ENCODE data around the gene SART3.

SART3 gene

GRCh38 chr12:108560752-108561719 is at the start of gene SART3:
Gene SART3 (minus strand): TSS chr12:108561173. CDS start chr12:108561154, 19 bp downstream.
- peak; percentile 61 to 65 for DNase-seq (ENCODE audit: low read depth in 2 of 2, low spot score in 1 of 2)

- no peak for DNase-seq (ENCODE audit: low read depth in 2 of 2, low spot score in 1 of 2)
Observed at GRCh38 chr12:108610336-108610815, 49.4 kb upstream of the SART3 start.

GRCh38 chr12:108609537-108610335 is 48.8 kb upstream of the SART3 start:
- no peak for DNase-seq (ENCODE audit: low read depth in 2 of 2, low spot score in 1 of 2)

- DNase-seq (ENCODE audit: low read depth in 2 of 2, low spot score in 1 of 2) = no peak
Observed at GRCh38 chr12:108608616-108609015, 47.6 kb upstream of the SART3 start.

GRCh38 chr12:108607981-108608600 is 47.1 kb upstream of the SART3 start:
- no peak for DNase-seq (ENCODE audit: low read depth in 2 of 2, low spot score in 1 of 2)

GRCh38 chr12:108606492-108606891 is 45.5 kb upstream of the SART3 start:
- no peak for DNase-seq (ENCODE audit: low read depth in 2 of 2, low spot score in 1 of 2)

- no peak for DNase-seq (ENCODE audit: low read depth in 2 of 2, low spot score in 1 of 2)
Observed at GRCh38 chr12:108605690-108606406, 44.9 kb upstream of the SART3 start.

GRCh38 chr12:108605000-108605689 is 44.2 kb upstream of the SART3 start:
- DNase-seq (ENCODE audit: low read depth in 2 of 2, low spot score in 1 of 2) = no peak

- no peak for DNase-seq (ENCODE audit: low read depth in 2 of 2, low spot score in 1 of 2)
Observed at GRCh38 chr12:108604208-108604941, 43.4 kb upstream of the SART3 start.

- DNase-seq (ENCODE audit: low read depth in 2 of 2, low spot score in 1 of 2) = no peak
Observed at GRCh38 chr12:108603743-108604142, 42.8 kb upstream of the SART3 start.

- no peak for DNase-seq (ENCODE audit: low read depth in 2 of 2, low spot score in 1 of 2)
Observed at GRCh38 chr12:108602976-108603704, 42.2 kb upstream of the SART3 start.

- DNase-seq (ENCODE audit: low read depth in 2 of 2, low spot score in 1 of 2) = no peak
Observed at GRCh38 chr12:108602209-108602705, 41.3 kb upstream of the SART3 start.

- no peak for DNase-seq (ENCODE audit: low read depth in 2 of 2, low spot score in 1 of 2)
Observed at GRCh38 chr12:108600702-108601007, 39.7 kb upstream of the SART3 start.

GRCh38 chr12:108599948-108600701 is 39.2 kb upstream of the SART3 start:
- no peak for DNase-seq (ENCODE audit: low read depth in 2 of 2, low spot score in 1 of 2)

GRCh38 chr12:108599541-108599940 is 38.6 kb upstream of the SART3 start:
- no peak for DNase-seq (ENCODE audit: low read depth in 2 of 2, low spot score in 1 of 2)

- DNase-seq (ENCODE audit: low read depth in 2 of 2, low spot score in 1 of 2) = no peak
Observed at GRCh38 chr12:108598553-108599250, 37.7 kb upstream of the SART3 start.
